H1 (cell line): ENCODE data around the gene DLAT. TPM values are rescaled to one million over a fixed set of nuclear protein-coding genes. Genes with fewer than 3 reads are reported as not detected.
A peak's percentile ranks its signal among the peaks of the same experiment; 100 is the strongest.

Experiments used
- CTCF ChIA-PET: fragments of 300-600 bp; sonication (Branson Sonifier 250); formaldehyde crosslinking; loops from one replicate; lab custom pipeline; 2021; ENCODE audit not compliant: partially characterized antibody; lab: Charles Lee
- POLR2A ChIA-PET: fragments of 300-600 bp; sonication (Branson Sonifier 250); formaldehyde crosslinking; loops from one replicate; lab custom pipeline; 2021; ENCODE audit warnings: inconsistent platforms; ENCODE audit not compliant: partially characterized antibody; lab: Charles Lee
- DNase-seq, 2 experiments: peaks; one replicate each; pipeline versions ENCODE4 v3.0.0 to v3.0.0-alpha.2; 2010 to 2022; ENCODE audit warnings: low spot score in 2 of 2, low read depth in 1 of 2, mixed read lengths in 1 of 2
- FAIRE-seq: peaks from 2 replicates; lab custom pipeline; 2011; peaks lifted over from hg19 to GRCh38; lab: Jason Lieb, UNC
- H2AFZ ChIP-seq: 2 replicates; pipeline ENCODE4 v1.8.1; 2012; ENCODE audit warnings: low read length, inconsistent platforms
- H2AK5ac ChIP-seq: 2 replicates; pipeline ENCODE4 v1.6.1; 2013; ENCODE audit warnings: low read depth, low read length
- H2BK120ac ChIP-seq: replicated peaks from 2 replicates; pipeline ENCODE3; 2013; ENCODE audit warnings: low read depth, low read length, inconsistent platforms
- H2BK12ac ChIP-seq: 2 replicates; pipeline ENCODE4 v1.6.1; 2013; ENCODE audit warnings: low read depth, low read length
- H2BK15ac ChIP-seq: 2 replicates; pipeline ENCODE4 v1.6.1; 2013; ENCODE audit warnings: low read length
- H2BK20ac ChIP-seq: 2 replicates; pipeline ENCODE4 v1.6.1; 2013; ENCODE audit warnings: low read length
- H2BK5ac ChIP-seq: 2 replicates; pipeline ENCODE4 v1.6.1; 2013; ENCODE audit warnings: low read depth, low read length
- H3K14ac ChIP-seq: 2 replicates; pipeline ENCODE4 v1.6.1; 2013; ENCODE audit warnings: inconsistent platforms; ENCODE audit not compliant: insufficient read length
- H3K18ac ChIP-seq: 2 replicates; pipeline ENCODE4 v1.6.1; 2013; ENCODE audit warnings: low read length; ENCODE audit errors: extremely low read depth
- H3K23ac ChIP-seq: 2 replicates; pipeline ENCODE4 v1.6.1; 2013; ENCODE audit warnings: inconsistent platforms; ENCODE audit not compliant: insufficient read length
- H3K23me2 ChIP-seq: 2 replicates; pipeline ENCODE4 v1.6.1; 2013; ENCODE audit warnings: low read depth, low read length
- H3K27ac ChIP-seq: 2 replicates; pipeline ENCODE4 v1.6.1; 2011; ENCODE audit warnings: low read depth, low read length, inconsistent platforms
- H3K27me3 ChIP-seq, 4 experiments: replicated peaks in 1 of 4; 1 replicate in 1 of 4; 2 replicates in 3 of 4; pipeline versions ENCODE4 v1.6.1 to v1.8.1; 2011 to 2013; ENCODE audit warnings: low read length in 3 of 4, mild to moderate bottlenecking in 3 of 4, inconsistent platforms in 2 of 4, mixed read lengths in 2 of 4, moderate library complexity in 1 of 4; ENCODE audit not compliant: control insufficient read depth in 3 of 4, insufficient read depth in 3 of 4; ENCODE audit errors: extremely low read depth in 1 of 4
- H3K36me3 ChIP-seq, 4 experiments: 2 replicates each; pipeline versions ENCODE4 v1.6.1 to v1.8.1; 2011 to 2013; ENCODE audit warnings: mild to moderate bottlenecking in 4 of 4, low read length in 3 of 4, moderate library complexity in 2 of 4, control low read depth in 1 of 4, inconsistent platforms in 1 of 4; ENCODE audit not compliant: insufficient read depth in 4 of 4, control insufficient read depth in 2 of 4
- H3K4ac ChIP-seq: replicated peaks from 2 replicates; pipeline ENCODE3; 2013; ENCODE audit warnings: low read length, low read depth, mixed read lengths, inconsistent platforms; ENCODE audit not compliant: insufficient read length
- H3K4me1 ChIP-seq, 4 experiments: replicated peaks in 1 of 4; 1 replicate in 1 of 4; 2 replicates in 3 of 4; pipeline versions ENCODE4 v1.6.1 to v1.8.1; 2011 to 2013; ENCODE audit warnings: low read length in 3 of 4, inconsistent platforms in 2 of 4, mixed read lengths in 1 of 4; ENCODE audit not compliant: insufficient read depth in 4 of 4, control insufficient read depth in 3 of 4
- H3K4me2 ChIP-seq, 2 experiments: 2 replicates each; pipeline versions ENCODE4 v1.6.1 to v1.8.1; 2011 to 2013; ENCODE audit warnings: low read depth in 2 of 2, low read length in 2 of 2, control low read depth in 1 of 2, inconsistent platforms in 1 of 2, mild to moderate bottlenecking in 1 of 2; ENCODE audit not compliant: insufficient read depth in 1 of 2
- H3K4me3 ChIP-seq, 4 experiments: fragments of 200-600, 300-600 bp in 1 of 4; sonication (generic), shearing (Covaris generic), sonication (Bioruptor Twin) in 1 of 4; 2 replicates each; pipeline versions ENCODE4 v1.5.1 to v1.8.1; 2011 to 2016; ENCODE audit warnings: low read length in 4 of 4, low read depth in 3 of 4, control low read depth in 2 of 4, inconsistent platforms in 2 of 4, mild to moderate bottlenecking in 2 of 4, mixed read lengths in 1 of 4, moderate library complexity in 1 of 4; ENCODE audit not compliant: insufficient read depth in 2 of 4; ENCODE audit errors: extremely low read depth in 1 of 4
- H3K56ac ChIP-seq: replicated peaks from 2 replicates; pipeline ENCODE3; 2013; ENCODE audit warnings: low read depth, mild to moderate bottlenecking, mixed read lengths, low read length, inconsistent platforms; ENCODE audit not compliant: insufficient read length
- H3K79me1 ChIP-seq: 2 replicates; pipeline ENCODE4 v1.6.1; 2013; ENCODE audit warnings: low read depth, low read length, control low read depth
- H3K79me2 ChIP-seq, 2 experiments: 2 replicates each; pipeline versions ENCODE4 v1.6.1 to v1.8.1; 2012 to 2013; ENCODE audit warnings: low read length in 2 of 2, mild to moderate bottlenecking in 2 of 2, inconsistent platforms in 1 of 2; ENCODE audit not compliant: insufficient read depth in 2 of 2, control insufficient read depth in 1 of 2
- H3K9ac ChIP-seq, 4 experiments: replicated peaks in 1 of 4; 1 replicate in 1 of 4; 2 replicates in 3 of 4; pipeline versions ENCODE4 v1.6.1 to v1.8.1; 2011 to 2013; ENCODE audit warnings: low read depth in 3 of 4, low read length in 3 of 4, control low read depth in 2 of 4, mild to moderate bottlenecking in 2 of 4, moderate library complexity in 2 of 4, inconsistent platforms in 1 of 4; ENCODE audit errors: extremely low read depth in 1 of 4
- H3K9me3 ChIP-seq, 2 experiments: 2 replicates each; pipeline versions ENCODE4 v1.6.1 to v1.8.1; 2012 to 2013; ENCODE audit warnings: mild to moderate bottlenecking in 2 of 2, moderate library complexity in 2 of 2, control low read depth in 1 of 2, inconsistent platforms in 1 of 2, low read depth in 1 of 2, low read length in 1 of 2, mixed read lengths in 1 of 2; ENCODE audit not compliant: insufficient read depth in 2 of 2
- H4K20me1 ChIP-seq, 2 experiments: replicated peaks in 1 of 2; 2 replicates each; pipeline versions ENCODE3 to v1.8.1; 2011 to 2013; ENCODE audit warnings: inconsistent platforms in 2 of 2, low read length in 2 of 2, mild to moderate bottlenecking in 1 of 2; ENCODE audit not compliant: insufficient read depth in 2 of 2, control insufficient read depth in 1 of 2
- H4K5ac ChIP-seq: 2 replicates; pipeline ENCODE4 v1.6.1; 2013; ENCODE audit warnings: low read length, low read depth, mixed read lengths, inconsistent platforms; ENCODE audit not compliant: insufficient read length
- H4K8ac ChIP-seq: 2 replicates; pipeline ENCODE4 v1.8.0; 2013; ENCODE audit warnings: mild to moderate bottlenecking, moderate library complexity, low read length, inconsistent platforms; ENCODE audit not compliant: insufficient read depth; ENCODE audit errors: extremely low read depth
- H4K91ac ChIP-seq: replicated peaks from 2 replicates; pipeline ENCODE3; 2013; ENCODE audit warnings: low read length, mixed read lengths, inconsistent platforms; ENCODE audit not compliant: insufficient read length
- ASH2L ChIP-seq: fragments of 200-600, 300-600 bp; sonication (generic); IDR thresholded peaks from one replicate; pipeline ENCODE4 v1.7.1; 2017; ENCODE audit warnings: low read length
- CEBPB ChIP-seq: IDR thresholded peaks from 2 replicates; pipeline ENCODE4 v1.6.1; 2012; ENCODE audit warnings: low read depth, low read length
- CREB1 ChIP-seq: IDR thresholded peaks from 2 replicates; pipeline ENCODE4 v1.6.1; 2012; ENCODE audit warnings: inconsistent platforms
- EGR1 ChIP-seq: IDR thresholded peaks from 2 replicates; pipeline ENCODE4 v1.6.1; 2011; ENCODE audit warnings: low read depth, low read length, borderline replicate concordance
- JUND ChIP-seq: IDR thresholded peaks from 2 replicates; pipeline ENCODE4 v1.6.1; 2011; ENCODE audit warnings: mild to moderate bottlenecking, improper control_type of control experiment, low read length
- KDM1A ChIP-seq: fragments of 200-600, 300-600 bp; sonication (generic); IDR thresholded peaks from 2 replicates; pipeline ENCODE4 v1.7.1; 2016; ENCODE audit warnings: mild to moderate bottlenecking, low read length, borderline replicate concordance
- KDM5A ChIP-seq: fragments of 200-600 bp; IDR thresholded peaks from 2 replicates; pipeline ENCODE4 v1.7.1; 2012; ENCODE audit warnings: mild to moderate bottlenecking, low read length, inconsistent platforms, mixed read lengths
- PHF8 ChIP-seq: fragments of 200-600 bp; sonication (generic); conservative IDR thresholded peaks from 2 replicates; pipeline ENCODE4 v1.7.1; 2012; ENCODE audit warnings: low read depth, mild to moderate bottlenecking, inconsistent platforms, low read length, moderate library complexity
- POLR2A ChIP-seq, 2 experiments: IDR thresholded peaks; 1 replicate in 1 of 2; 2 replicates in 1 of 2; pipeline ENCODE4 v1.6.1; 2011; ENCODE audit warnings: low read depth in 2 of 2, low read length in 2 of 2, mild to moderate bottlenecking in 2 of 2; ENCODE audit errors: control extremely low read depth in 1 of 2
- POLR2AphosphoS5 ChIP-seq: IDR thresholded peaks from 2 replicates; pipeline ENCODE4 v1.6.1; 2011; ENCODE audit warnings: low read depth, low read length
- POU5F1 ChIP-seq: IDR thresholded peaks from 2 replicates; pipeline ENCODE4 v1.6.1; 2011; ENCODE audit warnings: low read depth, mild to moderate bottlenecking, low read length, moderate library complexity
- TAF1 ChIP-seq: IDR thresholded peaks from 2 replicates; pipeline ENCODE4 v1.6.1; 2011; ENCODE audit warnings: mild to moderate bottlenecking, low read depth, low read length
- ZNF274 ChIP-seq: IDR thresholded peaks from 2 replicates; pipeline ENCODE4 v1.7.0; 2012; ENCODE audit warnings: low read length, borderline replicate concordance; ENCODE audit errors: extremely low read depth
- WGBS, 2 experiments: shearing (Covaris generic) in 1 of 2; methylation state at CpG; one replicate each; pipeline versions ENCODE4 v1.1.6 to v1.1.7; 2013 to 2015; ENCODE audit warnings: low lambda C conversion rate in 2 of 2, mixed read lengths in 2 of 2, inconsistent platforms in 1 of 2, low coverage in 1 of 2, missing lambda C conversion rate in 1 of 2; ENCODE audit not compliant: insufficient replicate concordance in 2 of 2, insufficient coverage in 1 of 2, insufficient read length in 1 of 2; ENCODE audit errors: extremely low coverage in 1 of 2, missing lambda C conversion rate in 1 of 2; 5-methylcytosine and 5-hydroxymethylcytosine counted together
- polyA plus RNA-seq, 7 experiments: library from polyadenylated mRNA; depleted of rRNA in 3 of 7; stranded (reverse) in 5 of 7; unstranded in 2 of 7; fragments of >200 nt in 5 of 7; fragments of 200-250 nt in 2 of 7; gene quantifications; 1 replicate in 5 of 7; 2 replicates in 1 of 7; 4 replicates in 1 of 7; pipeline versions ENCODE4 v1.2.1 to v1.2.3, GENCODE V29; 2011 to 2013; ENCODE audit warnings: missing spikeins in 2 of 7, mixed read lengths in 2 of 7
- total RNA-seq: library from RNA; stranded (reverse); fragmentation: NEBNext Ultra II Directional; extraction: Animal tissue kit (Norgen Biotek cat#: 25700); gene quantifications from 2 replicates; pipeline ENCODE4 v1.2.1, GENCODE V29; 2021

Gene DLAT
- total and polyA plus RNA-seq, 2 of the 8 experiments (the other 6 are each of a cell fraction or from before 2014, with no cell fraction given): 23.1 to 66.2 TPM

- H3K4me2 ChIP-seq: peak within 1 kb of the TSS; percentile 72 to 83
- H3K23ac ChIP-seq: no peak within 1 kb of the TSS
- peak within 1 kb of the TSS; percentile 64 for H2BK5ac ChIP-seq
- peak within 1 kb of the TSS; percentile 93 for H3K18ac ChIP-seq
- no peak within 1 kb of the TSS for H2BK20ac ChIP-seq
- peak within 1 kb of the TSS; percentile 87 for H2AFZ ChIP-seq
- CTCF ChIA-PET: interaction anchor here (0.9 to 3.9 kb wide), 3 partner anchors 27 to 194 kb away, joined by 4 to 13 read pairs (median 4); no protein-coding TSS in a partner anchor
- H3K4me1 ChIP-seq: peaks cover 0 to 3% (median 0%) of the 10 kb centered on the region in 4 experiments; a peak in 3 of 7 replicates
- H3K27me3 ChIP-seq: no peaks in the 10 kb centered on the region
- H3K27ac ChIP-seq: peak within 1 kb of the TSS; percentile 79
- H3K36me3 ChIP-seq: peaks cover 10 to 68% (median 47%) of the 10 kb centered on the region in 4 experiments
- H3K14ac ChIP-seq: no peak within 1 kb of the TSS
- 2% methylated on average over 45 of the region's 45 CpGs; no CpG with 5 or more reads in 1 of the 2 experiments for WGBS, 2 experiments
- H4K91ac ChIP-seq: peak within 1 kb of the TSS; percentile 75
- peaks cover 3 to 45% of the 10 kb centered on the region in 2 experiments for H3K79me2 ChIP-seq
- peak within 1 kb of the TSS; percentile 82 for H4K5ac ChIP-seq
- no peak within 1 kb of the TSS for H2AK5ac ChIP-seq
- H3K9ac ChIP-seq: peak within 1 kb of the TSS; percentile 80 to 96 (median 94)
- POLR2A ChIA-PET: interaction anchor here (0.7 to 3.8 kb wide), 11 partner anchors 8 to 216 kb away, joined by 3 to 15 read pairs (median 4); partner anchors contain the start of genes ALG9, DLAT, NKAPD1 and PIH1D2
- H2BK15ac ChIP-seq: no peak within 1 kb of the TSS
- peaks cover 9% of the 10 kb centered on the region; the same call in 1 of the 2 replicates for H3K23me2 ChIP-seq
- peak within 1 kb of the TSS; percentile 85 for H4K8ac ChIP-seq
- H3K79me1 ChIP-seq: peaks cover 10% of the 10 kb centered on the region; the same call in 1 of the 2 replicates
- DNase-seq: peak; percentile 84 to 95
- H2BK12ac ChIP-seq: no peak within 1 kb of the TSS
- peak; percentile 69 for FAIRE-seq
- H2BK120ac ChIP-seq: no peak within 1 kb of the TSS
- H3K56ac ChIP-seq: peak within 1 kb of the TSS; percentile 27
- H3K9me3 ChIP-seq: no peaks in the 10 kb centered on the region
- peaks cover 0 to 2% of the 10 kb centered on the region in 2 experiments for H4K20me1 ChIP-seq
- peak within 1 kb of the TSS; percentile 17 for H3K4ac ChIP-seq
- H3K4me3 ChIP-seq: peak within 1 kb of the TSS; percentile 85 to 99 (median 90)
- TF ChIP-seq PHF8: peak; percentile 81
- TF ChIP-seq KDM5A: peak; percentile 83; the same call in 1 of the 2 replicates
- peak; percentile 56 for TF ChIP-seq CREB1
- no peak for TF ChIP-seq CEBPB
- TF ChIP-seq ASH2L: peak; percentile 56
- TF ChIP-seq POU5F1: no peak
- TF ChIP-seq POLR2AphosphoS5: peak; percentile 91
- peak; percentile 92 for TF ChIP-seq TAF1
- no peak; the same call in 1 of the 2 replicates for TF ChIP-seq EGR1
- no peak for TF ChIP-seq ZNF274
- peak; percentile 5; the same call in 1 of the 2 replicates for TF ChIP-seq JUND
- TF ChIP-seq POLR2A (IDR thresholded peaks at IDR 0.05; ENCODE audit: control extremely low read depth in 1 of 2, low read depth in 2 of 2, low read length in 2 of 2): peak; percentile 28 to 61; a peak in 2 of 3 replicates
- TF ChIP-seq KDM1A: no peak
These were observed 61.4 kb downstream of the DLAT start, which contains the start of the genes SDHD and TIMM8B for GRCh38 chr11:112086422-112087191. Gene SDHD, plus strand, starts transcription at chr11:112086873. Its CDS starts 35 bp downstream, at chr11:112086908. Gene TIMM8B, minus strand, starts transcription at chr11:112086756. Its CDS starts 33 bp downstream, at chr11:112086723.
